Measurements from ENCODE around the gene NT5DC2.

NT5DC2 gene

GRCh38 chr3:52533623-52534280 lies at the start of gene NT5DC2:
Gene NT5DC2 (minus strand): TSS chr3:52533857. CDS start chr3:52533737, 120 bp downstream.
- peak; percentile 70 for DNase-seq

- DNase-seq = no peak
Measured at GRCh38 chr3:52574056-52574965, 40.7 kb upstream of the NT5DC2 start.

GRCh38 chr3:52572221-52572620 lies 38.6 kb upstream of the NT5DC2 start:
- no peak for DNase-seq

GRCh38 chr3:52570076-52570475 lies 36.4 kb upstream of the NT5DC2 start:
- no peak for DNase-seq

GRCh38 chr3:52568069-52568468 lies 34.4 kb upstream of the NT5DC2 start:
- DNase-seq = no peak

GRCh38 chr3:52563984-52564383 lies 30.3 kb upstream of the NT5DC2 start:
- DNase-seq = no peak

- no peak for DNase-seq
Measured at GRCh38 chr3:52561028-52561747, 27.5 kb upstream of the NT5DC2 start.

GRCh38 chr3:52558436-52558835 lies 24.8 kb upstream of the NT5DC2 start:
- no peak for DNase-seq

GRCh38 chr3:52557011-52557960 lies 23.6 kb upstream of the NT5DC2 start:
- no peak for DNase-seq

- DNase-seq = no peak
Measured at GRCh38 chr3:52555056-52555455, 21.4 kb upstream of the NT5DC2 start.

- DNase-seq = no peak
Measured at GRCh38 chr3:52554026-52554755, 20.5 kb upstream of the NT5DC2 start.

- no peak for DNase-seq
Measured at GRCh38 chr3:52552089-52552488, 18.4 kb upstream of the NT5DC2 start.

GRCh38 chr3:52551118-52551517 lies 17.5 kb upstream of the NT5DC2 start:
- DNase-seq = no peak

GRCh38 chr3:52547143-52547542 lies 13.5 kb upstream of the NT5DC2 start:
- DNase-seq = no peak

GRCh38 chr3:52546111-52546901 lies 12.6 kb upstream of the NT5DC2 start:
- no peak for DNase-seq

- no peak for DNase-seq
Measured at GRCh38 chr3:52544937-52545336, 11.3 kb upstream of the NT5DC2 start.

GRCh38 chr3:52541050-52541449 lies 7.4 kb upstream of the NT5DC2 start:
- no peak for DNase-seq

- DNase-seq = no peak
Measured at GRCh38 chr3:52539010-52539653, 5.5 kb upstream of the NT5DC2 start.

GRCh38 chr3:52537726-52538421 lies 4.2 kb upstream of the NT5DC2 start:
- DNase-seq = no peak
